ENCODE measurements around the gene CRYBG3.

CRYBG3 gene

GRCh38 chr3:97967966-97968365 lies 146.2 kb downstream of the CRYBG3 start:
- H3K27ac ChIP-seq, result no peak overlapping the region
- no peak for TF ChIP-seq Cebpa-rat (IDR thresholded peaks at IDR 0.05)
- no peaks in the 10 kb centered on the region for H3K9me3 ChIP-seq (replicated peaks in 1 of 11)
- no peaks in the 10 kb centered on the region for H3K27me3 ChIP-seq
- peaks cover 0 to 64% (median 11%) of the 10 kb centered on the region in 11 experiments; a peak in 9 of 22 replicates for H4K20me1 ChIP-seq
- H3K4me2 ChIP-seq, result no peak overlapping the region
- no peak overlapping the region for H3K9ac ChIP-seq
- peaks cover 23 to 42% (median 34%) of the 10 kb centered on the region in 10 experiments for H3K4me1 ChIP-seq
- no peak overlapping the region for H3K4me3 ChIP-seq
- peaks cover 27 to 54% (median 47%) of the 10 kb centered on the region in 11 experiments for H3K36me3 ChIP-seq

DNA sequence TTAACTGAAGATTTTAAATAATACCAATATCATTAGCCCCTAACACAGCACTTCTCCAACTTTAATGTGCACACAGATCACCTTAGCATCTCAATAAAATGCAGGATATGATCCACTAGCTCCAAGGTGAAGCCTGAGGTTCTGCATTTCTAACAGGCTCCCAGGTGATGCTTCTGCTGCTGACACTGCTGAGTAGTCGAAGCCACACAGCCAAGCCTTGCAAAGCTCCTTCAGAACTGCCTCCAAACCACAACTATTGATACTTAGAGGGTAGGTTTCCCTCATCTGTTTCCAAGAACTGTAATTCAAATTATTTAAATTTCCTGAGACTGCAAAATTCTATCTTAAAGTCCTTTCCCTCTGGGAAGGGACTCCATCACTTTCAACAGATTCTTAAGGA lies 146.6 kb downstream of the CRYBG3 start:
- H3K4me2 ChIP-seq, result peak overlapping the region in 3 of 11 experiments; percentile 77 to 86 (median 79); a peak in 4 of 22 replicates

DNA sequence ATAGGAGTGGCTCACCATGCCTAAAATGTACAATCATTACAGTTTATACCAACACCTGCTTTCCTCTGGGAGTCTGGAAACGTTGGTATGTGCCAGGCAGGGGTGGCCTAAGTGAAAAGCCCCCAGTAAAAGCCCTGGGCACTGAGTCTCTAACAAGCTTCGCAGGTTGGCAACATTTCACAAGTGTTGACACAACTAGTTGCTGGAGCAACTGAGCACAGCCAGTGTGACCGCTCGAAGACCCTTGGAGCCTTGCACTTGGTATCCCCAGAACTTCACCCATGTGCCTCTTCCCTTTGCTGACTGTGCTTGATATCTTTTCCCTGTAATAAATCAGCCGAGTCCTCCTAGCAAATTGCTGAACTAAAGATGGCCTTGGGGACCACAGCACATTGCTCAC lies 147.7 kb downstream of the CRYBG3 start:
- no peak for TF ChIP-seq Cebpa-rat (IDR thresholded peaks at IDR 0.05)
- Histone ChIP-seq H3K27me3 (no peaks in the 10 kb centered on the region), H4K20me1 (peaks cover 0 to 49% (median 8%) of the 10 kb centered on the region in 11 experiments; a peak in 7 of 22 replicates), H3K4me1 (peaks cover 24 to 45% (median 38%) of the 10 kb centered on the region in 10 experiments), H3K9me3 (replicated peaks in 1 of 11) (no peaks in the 10 kb centered on the region), H3K4me2 (peak overlapping the region; percentile 15 to 92 (median 80); a peak in 17 of 22 replicates), H3K4me3 (no peak overlapping the region), H3K27ac (0 out of 22 replicates have a peak overlapping the region, but pooled peaks of 1 of the 11 experiments have one; percentile 82), H3K9ac (peak overlapping the region in 1 of 11 experiments; percentile 13; a peak in 1 of 22 replicates), H3K36me3 (peaks cover 24 to 38% (median 32%) of the 10 kb centered on the region in 11 experiments)

More for the DNA sequence above, 146.6 kb downstream of the CRYBG3 start:
- TF ChIP-seq Cebpa-rat (IDR thresholded peaks at IDR 0.05), result no peak
- Histone ChIP-seq H3K27ac (no peak overlapping the region), H3K4me1 (peaks cover 24 to 45% (median 37%) of the 10 kb centered on the region in 10 experiments), H3K4me3 (no peak overlapping the region), H3K27me3 (no peaks in the 10 kb centered on the region), H3K9ac (no peak overlapping the region), H3K9me3 (replicated peaks in 1 of 11) (no peaks in the 10 kb centered on the region), H3K36me3 (peaks cover 27 to 50% (median 43%) of the 10 kb centered on the region in 11 experiments), H4K20me1 (peaks cover 0 to 60% (median 8%) of the 10 kb centered on the region in 11 experiments; a peak in 8 of 22 replicates)

- no peak overlapping the region; a peak in 2 of 20 replicates for H3K4me3 ChIP-seq
- H3K27ac ChIP-seq, result peak overlapping the region in 2 of 11 experiments; percentile 82 to 84; a peak in 2 of 22 replicates
- H3K36me3 ChIP-seq, result peaks cover 23 to 32% (median 26%) of the 10 kb centered on the region in 11 experiments
- no peaks in the 10 kb centered on the region for H3K9me3 ChIP-seq (replicated peaks in 1 of 11)
- H3K4me1 ChIP-seq, result peaks cover 24 to 50% (median 41%) of the 10 kb centered on the region in 10 experiments
- H3K9ac ChIP-seq, result peak overlapping the region in 2 of 11 experiments; percentile 4 to 13; a peak in 3 of 22 replicates
- no peak for TF ChIP-seq Cebpa-rat (IDR thresholded peaks at IDR 0.05)
- H3K27me3 ChIP-seq, result no peaks in the 10 kb centered on the region
- peak overlapping the region; percentile 72 to 95 (median 85); a peak in 21 of 22 replicates for H3K4me2 ChIP-seq
- H4K20me1 ChIP-seq, result peaks cover 0 to 46% (median 8%) of the 10 kb centered on the region in 11 experiments; a peak in 7 of 22 replicates
These were observed 148.3 kb downstream of the CRYBG3 start for GRCh38 chr3:97970156-97970555.

GRCh38 chr3:97970956-97971620 lies 149.3 kb downstream of the CRYBG3 start:
- H3K4me2 ChIP-seq, result peak overlapping the region; percentile 72 to 95 (median 85)
- no peak for TF ChIP-seq Cebpa-rat (IDR thresholded peaks at IDR 0.05)
- H3K9ac ChIP-seq, result peak overlapping the region; percentile 74 to 89 (median 85)
- H3K27ac ChIP-seq, result peak overlapping the region in 10 of 11 experiments; percentile 71 to 88 (median 81); a peak in 21 of 22 replicates
- no peaks in the 10 kb centered on the region for H3K9me3 ChIP-seq (replicated peaks in 1 of 11)
- H3K27me3 ChIP-seq, result no peaks in the 10 kb centered on the region
- peaks cover 24 to 50% (median 41%) of the 10 kb centered on the region in 10 experiments for H3K4me1 ChIP-seq
- peaks cover 0 to 41% (median 6%) of the 10 kb centered on the region in 11 experiments; a peak in 6 of 22 replicates for H4K20me1 ChIP-seq
- H3K4me3 ChIP-seq, result peak overlapping the region; percentile 60 to 79 (median 70)
- H3K36me3 ChIP-seq, result peaks cover 14 to 23% (median 16%) of the 10 kb centered on the region in 11 experiments

DNA sequence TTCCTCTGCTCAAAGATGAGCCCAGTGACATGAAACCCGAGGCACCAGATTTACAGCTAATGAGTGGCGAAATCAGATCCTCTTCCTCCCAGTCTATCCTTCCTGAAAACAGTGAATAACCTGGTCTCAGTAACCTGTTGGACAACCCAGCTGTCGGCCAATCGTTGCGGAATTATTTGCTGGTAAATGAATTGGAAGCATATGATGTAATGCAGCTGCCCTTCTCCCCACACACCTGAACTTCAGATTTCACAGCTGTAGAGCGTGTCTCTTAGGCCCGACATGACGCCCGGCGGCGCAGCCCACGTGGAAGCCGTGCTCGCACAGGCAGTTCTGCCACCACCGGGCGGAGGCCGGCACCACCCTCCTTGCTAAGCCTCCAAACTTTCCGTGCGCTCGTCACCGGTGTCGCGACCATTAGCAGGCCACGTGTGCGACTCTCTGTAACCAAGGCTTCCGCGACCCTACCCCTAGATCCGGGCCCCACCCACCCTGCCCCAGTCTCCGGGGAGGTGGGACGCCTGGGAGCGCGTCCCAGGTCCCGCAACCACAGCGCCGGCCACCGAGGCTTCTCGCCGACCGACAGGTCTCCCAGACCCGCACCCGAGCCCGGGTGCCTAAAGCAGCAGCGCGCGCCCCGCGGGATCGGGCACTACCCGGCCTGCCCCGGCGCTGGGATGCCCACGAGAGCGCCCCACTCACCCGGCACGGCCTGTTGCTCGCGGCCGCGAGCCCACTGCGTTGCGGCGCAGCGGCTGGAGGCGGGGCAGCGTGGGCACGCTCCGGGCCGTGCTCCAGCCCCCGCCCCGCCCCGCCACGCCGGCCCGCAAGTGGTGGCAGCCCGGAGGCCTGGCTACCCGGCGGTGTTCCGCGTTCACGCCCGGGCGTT lies 150.1 kb downstream of the CRYBG3 start, which contains the start of gene RIOX2:
TSS of gene RIOX2 (minus strand) at position 753 of the 889 bp plus-strand sequence. CDS start 4,838 bp downstream, outside the sequence.
- Histone ChIP-seq H3K27ac (peak within 1 kb of the TSS; percentile 62 to 88 (median 80); a peak in 21 of 22 replicates), H3K27me3 (no peaks in the 10 kb centered on the region), H3K4me3 (peak within 1 kb of the TSS; percentile 60 to 79 (median 70)), H3K9me3 (replicated peaks in 1 of 11) (no peaks in the 10 kb centered on the region), H3K36me3 (peaks cover 6 to 14% (median 8%) of the 10 kb centered on the region in 11 experiments; a peak in 21 of 22 replicates), H3K9ac (peak within 1 kb of the TSS; percentile 74 to 89 (median 85)), H4K20me1 (peaks cover 0 to 32% (median 6%) of the 10 kb centered on the region in 11 experiments; a peak in 6 of 22 replicates), H3K4me1 (peaks cover 24 to 50% (median 41%) of the 10 kb centered on the region in 10 experiments), H3K4me2 (peak within 1 kb of the TSS; percentile 72 to 95 (median 85))
- TF ChIP-seq Cebpa-rat (IDR thresholded peaks at IDR 0.05), result no peak

GRCh38 chr3:97972976-97973375 lies 151.2 kb downstream of the CRYBG3 start:
- Histone ChIP-seq H3K27me3 (no peaks in the 10 kb centered on the region), H3K4me2 (peak overlapping the region; percentile 72 to 95 (median 85)), H3K27ac (peak overlapping the region in 9 of 11 experiments; percentile 71 to 88 (median 80); a peak in 11 of 22 replicates), H3K4me3 (peak overlapping the region; percentile 60 to 79 (median 70); a peak in 18 of 20 replicates), H3K4me1 (peaks cover 24 to 50% (median 41%) of the 10 kb centered on the region in 10 experiments), H3K36me3 (peaks cover 0 to 4% (median 0%) of the 10 kb centered on the region in 11 experiments; a peak in 6 of 22 replicates), H3K9me3 (replicated peaks in 1 of 11) (no peaks in the 10 kb centered on the region), H3K9ac (peak overlapping the region in 10 of 11 experiments; percentile 77 to 89 (median 85); a peak in 16 of 22 replicates), H4K20me1 (peaks cover 0 to 22% (median 6%) of the 10 kb centered on the region in 11 experiments; a peak in 6 of 22 replicates)
- no peak for TF ChIP-seq Cebpa-rat (IDR thresholded peaks at IDR 0.05)

DNA sequence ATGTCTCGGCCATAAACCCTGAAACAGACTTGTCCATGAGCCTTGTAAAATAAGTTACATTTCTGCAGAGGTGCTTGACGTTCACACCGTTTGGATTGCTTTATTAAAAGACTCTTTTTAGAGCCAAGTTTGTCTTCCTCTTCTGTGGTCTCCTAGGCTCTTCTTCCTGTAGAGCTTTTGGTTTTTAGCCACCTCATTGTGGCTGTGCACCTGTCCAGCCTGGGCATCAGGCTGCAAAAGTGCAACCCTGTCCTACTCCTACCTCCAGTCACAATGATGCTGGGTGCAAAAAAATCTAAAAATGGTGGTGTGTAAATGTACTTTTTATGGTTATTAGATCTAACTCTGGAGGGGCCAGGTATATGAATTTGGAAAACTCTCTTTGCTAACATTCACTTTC lies 153.2 kb downstream of the CRYBG3 start:
- TF ChIP-seq Cebpa-rat (IDR thresholded peaks at IDR 0.05), result no peak
- peak overlapping the region in 8 of 11 experiments; percentile 16 to 39 (median 24); a peak in 10 of 22 replicates for H3K4me2 ChIP-seq

More for the DNA sequence above, 153.2 kb downstream of the CRYBG3 start:
- Histone ChIP-seq H3K9ac (no peak overlapping the region), H3K4me3 (no peak overlapping the region), H3K27me3 (no peaks in the 10 kb centered on the region), H3K4me1 (peaks cover 22 to 33% (median 30%) of the 10 kb centered on the region in 10 experiments), H3K36me3 (no peaks in the 10 kb centered on the region), H4K20me1 (peaks cover 0 to 2% (median 0%) of the 10 kb centered on the region in 11 experiments; a peak in 2 of 22 replicates), H3K27ac (no peak overlapping the region), H3K9me3 (replicated peaks in 1 of 11) (no peaks in the 10 kb centered on the region)
